NCI-H345 (cell line): Measurements from ENCODE around the gene CHSY3.

ENCODE experiments used
- DNase-seq: peaks from one replicate; lab custom pipeline; 2025; lab: John Stamatoyannopoulos, UW

Gene CHSY3

DNA sequence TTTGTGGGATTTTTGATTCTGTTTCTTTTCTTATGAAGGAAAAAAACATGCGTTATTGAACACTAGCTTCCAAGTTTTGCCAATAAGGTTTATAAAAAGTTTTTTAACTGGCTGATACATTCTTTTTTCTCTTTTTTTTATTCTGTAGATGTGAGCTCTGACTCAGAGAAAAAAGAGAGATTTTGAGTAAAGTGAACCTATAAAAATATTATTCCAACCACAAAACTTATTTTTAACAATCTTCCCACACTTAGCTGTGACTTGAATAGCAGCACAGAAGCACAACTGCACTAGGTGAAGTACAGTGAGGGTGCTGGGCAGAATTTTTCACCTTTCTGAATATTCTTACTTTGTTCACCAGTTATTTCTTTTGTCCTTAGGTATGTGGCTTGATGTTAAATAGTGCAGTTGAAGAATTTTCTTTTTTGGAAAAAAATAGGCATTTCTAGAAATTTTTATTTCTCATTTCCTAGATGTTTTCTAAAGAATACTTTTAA lies 41.6 kb downstream of the CHSY3 start:
- DNase-seq, result no peak

DNA sequence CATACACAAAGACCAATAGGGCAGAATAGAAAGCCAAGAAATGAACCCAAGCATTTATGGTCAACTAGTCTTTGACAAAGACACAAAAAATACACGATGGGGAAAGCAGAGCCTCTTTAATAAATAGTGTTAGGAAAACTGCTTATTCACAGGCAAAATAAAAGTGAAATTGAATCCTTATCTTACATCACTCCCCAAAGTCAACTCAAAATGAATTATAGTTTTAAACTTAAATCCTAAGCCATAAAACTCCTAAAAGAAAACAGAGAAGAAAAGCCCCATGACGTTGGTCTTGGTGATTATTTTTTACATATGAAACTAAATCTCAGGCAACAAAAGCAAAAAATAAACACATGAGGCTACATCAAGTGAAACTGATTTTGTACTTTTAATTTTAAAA lies 46.8 kb downstream of the CHSY3 start:
- no peak for DNase-seq

GRCh38 chr5:129958581-129958980 lies 54.3 kb downstream of the CHSY3 start:
- DNase-seq, result no peak

DNA sequence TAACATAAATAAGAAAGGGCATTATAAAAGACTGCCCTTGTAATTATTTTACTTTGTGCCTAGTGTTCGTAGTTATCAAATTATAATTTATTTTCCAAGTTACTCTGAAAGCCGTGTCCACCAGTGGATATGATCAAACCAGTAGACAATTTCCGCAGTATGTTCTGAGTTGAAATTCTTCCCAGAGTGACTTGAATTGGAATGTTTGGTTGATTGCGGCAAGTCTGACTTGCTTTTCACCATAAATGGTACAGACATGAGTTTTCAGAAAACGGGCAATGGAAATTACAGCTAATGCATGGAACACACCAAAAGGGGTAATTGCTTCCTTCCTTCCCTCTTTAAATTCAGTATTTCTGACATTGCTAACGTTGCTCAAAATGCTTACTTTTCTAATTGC lies 56.6 kb downstream of the CHSY3 start:
- DNase-seq, result no peak

GRCh38 chr5:129962506-129962905 lies 58.2 kb downstream of the CHSY3 start:
- no peak for DNase-seq

DNA sequence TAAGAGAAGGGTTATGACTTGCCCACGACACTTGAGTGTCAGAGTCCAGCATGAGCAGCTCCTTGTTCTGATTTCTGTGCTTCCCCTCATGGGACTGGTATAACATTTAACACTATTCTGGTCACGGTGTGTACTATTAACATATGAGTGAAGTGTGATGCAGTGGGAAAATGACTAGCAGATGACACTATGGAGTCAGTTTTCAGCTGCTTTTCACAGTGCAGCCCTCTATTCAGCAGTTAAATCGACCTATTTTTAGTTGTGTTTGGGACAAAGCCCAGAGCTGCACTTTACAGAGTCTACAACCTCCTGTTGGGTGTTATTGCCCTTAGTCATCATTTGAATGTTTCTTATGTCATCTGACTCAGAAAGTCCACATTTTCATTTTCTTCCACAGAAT lies 59.1 kb downstream of the CHSY3 start:
- DNase-seq, result no peak

DNA sequence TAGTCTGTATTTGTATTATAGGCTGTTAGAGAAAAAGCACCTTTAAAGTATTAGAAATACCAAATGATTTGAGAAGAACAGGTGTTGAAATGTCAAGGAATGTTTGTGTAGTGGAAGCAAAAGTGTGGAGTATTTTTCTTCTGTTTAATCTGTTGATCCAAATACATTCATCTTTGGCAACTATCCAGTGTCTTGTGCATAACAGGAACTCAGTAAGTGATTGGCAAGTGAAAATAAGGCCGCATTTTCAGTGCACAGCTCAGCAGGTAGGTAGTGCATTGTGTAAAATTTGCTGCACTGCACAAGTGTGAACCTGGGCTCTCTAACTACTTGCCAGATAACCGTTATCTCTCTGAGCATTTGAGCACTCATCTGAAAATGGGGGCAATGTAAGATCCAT lies 61.8 kb downstream of the CHSY3 start:
- DNase-seq, result no peak

DNA sequence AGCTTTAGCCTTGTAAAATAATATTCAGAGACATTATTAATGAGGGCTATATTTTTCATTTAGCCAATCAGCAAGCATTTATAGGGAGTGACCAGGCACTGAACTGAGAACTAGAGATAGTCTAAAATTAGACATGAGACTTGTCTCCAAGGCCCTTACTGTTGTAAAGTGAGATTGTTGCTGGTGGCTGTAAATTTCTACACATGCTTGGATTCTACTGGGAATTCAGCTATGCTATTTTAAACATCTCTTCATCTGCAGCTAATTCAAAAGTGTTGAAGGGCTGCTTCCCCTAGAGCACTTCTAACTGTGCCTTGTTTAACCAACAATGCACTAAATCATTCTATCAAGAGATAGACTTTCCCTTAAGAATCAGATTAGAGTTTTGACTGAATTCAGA lies 67.4 kb downstream of the CHSY3 start:
- DNase-seq, result no peak

DNA sequence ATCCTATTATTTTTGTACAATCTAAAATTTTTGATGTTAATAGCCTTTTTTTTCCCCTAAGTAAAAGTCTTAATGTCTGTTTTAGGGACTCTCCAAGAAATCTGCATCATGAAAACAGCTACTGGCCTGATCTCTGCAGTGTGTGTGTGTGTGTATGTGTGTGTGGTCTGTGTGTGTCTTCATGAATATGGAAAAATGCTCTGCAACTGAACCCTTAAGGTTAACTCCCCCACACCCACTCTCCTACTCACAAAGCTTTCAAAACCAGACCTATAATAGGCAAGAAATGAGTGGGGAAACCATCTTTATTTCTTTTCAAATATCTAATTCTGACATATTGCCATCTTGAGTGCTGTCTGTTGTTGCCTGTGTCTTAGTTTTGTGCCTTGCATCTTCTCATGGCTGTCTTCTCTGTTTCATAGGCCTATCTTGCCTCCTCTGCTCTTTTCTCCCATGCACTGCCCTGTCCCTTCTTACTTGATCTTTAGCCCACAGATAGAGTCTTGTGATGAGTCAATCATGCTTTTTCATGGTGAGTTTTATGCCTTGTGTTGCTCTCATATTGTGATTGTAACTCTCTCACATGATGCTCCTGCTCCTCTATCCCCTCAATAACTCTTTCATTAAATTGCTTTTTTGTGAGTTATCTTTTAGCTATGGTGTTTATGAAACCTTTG lies 68.3 kb downstream of the CHSY3 start:
- DNase-seq, result no peak

DNA sequence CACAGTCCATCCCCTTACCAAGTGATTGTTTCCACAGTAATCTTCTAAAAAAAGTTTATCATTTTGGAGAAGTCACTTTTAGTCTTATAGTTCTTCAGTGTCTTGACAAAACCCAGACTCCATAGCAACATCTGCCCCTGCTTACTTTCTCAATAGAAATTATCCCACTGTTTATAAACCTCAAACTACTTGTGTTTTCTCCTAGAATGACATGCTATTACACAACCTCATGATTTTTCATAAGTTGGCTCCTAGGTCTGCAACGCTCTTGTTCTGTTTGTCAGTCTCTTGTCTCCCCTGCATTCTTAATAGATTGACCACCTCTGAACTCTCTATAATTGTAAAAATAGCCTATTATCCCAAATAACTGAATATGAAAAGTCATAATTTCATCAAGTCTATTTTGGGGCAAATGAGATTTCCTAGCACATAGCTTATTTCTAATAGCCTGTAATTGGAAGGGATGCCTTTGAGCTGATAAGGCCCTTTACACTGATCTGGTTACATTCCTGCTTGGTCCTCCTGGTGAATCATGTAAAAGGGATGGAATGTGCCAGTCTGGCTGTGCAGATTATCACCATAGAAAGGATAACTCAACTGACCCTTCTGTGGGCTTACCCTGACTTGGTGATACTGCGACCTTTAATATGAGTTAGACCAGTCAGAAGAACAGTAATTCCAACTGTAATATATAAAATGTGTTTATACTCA lies 69.6 kb downstream of the CHSY3 start:
- DNase-seq, result no peak

DNA sequence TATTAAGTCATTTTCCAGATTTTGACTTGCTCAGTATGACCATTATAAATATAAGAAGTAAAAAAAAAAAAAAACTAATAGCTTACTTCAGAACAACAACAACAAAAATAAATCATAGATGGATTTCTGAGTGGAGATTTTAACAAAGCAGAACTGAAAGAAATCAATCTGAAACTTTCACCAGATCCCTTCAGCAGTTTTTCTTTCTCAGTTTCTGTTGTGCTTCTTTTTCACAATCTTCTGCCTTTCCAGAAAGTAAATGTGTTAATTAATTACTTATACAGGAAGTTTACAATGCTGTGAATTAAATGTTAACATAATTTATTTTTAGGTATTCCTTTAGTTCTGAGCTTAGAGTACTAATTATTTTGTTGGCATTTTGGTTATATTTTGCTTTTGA lies 73.5 kb downstream of the CHSY3 start:
- DNase-seq, result no peak

- no peak for DNase-seq
These were observed 74.0 kb downstream of the CHSY3 start for GRCh38 chr5:129978270-129978669.

- no peak for DNase-seq
These were observed 84.2 kb downstream of the CHSY3 start for GRCh38 chr5:129988453-129988852.

GRCh38 chr5:129991780-129992179 lies 87.5 kb downstream of the CHSY3 start:
- DNase-seq, result no peak

DNA sequence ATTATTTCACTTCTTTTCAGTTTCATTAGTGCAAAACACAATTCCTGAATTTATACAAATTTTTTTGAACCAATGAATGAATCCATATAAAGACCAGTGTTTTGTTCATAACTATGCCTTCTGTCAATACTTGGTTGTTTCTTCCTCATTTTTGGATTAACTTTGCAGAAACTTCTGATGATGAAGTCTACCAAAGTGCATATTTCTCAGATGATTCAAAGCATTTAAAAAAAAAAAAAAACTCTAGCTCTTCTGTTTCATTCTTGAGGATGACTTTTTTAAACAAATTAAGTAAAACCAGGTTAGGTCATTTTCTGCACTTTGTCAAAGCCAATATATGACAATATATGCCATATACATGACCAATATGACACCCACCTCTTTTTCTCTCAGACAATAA lies 92.6 kb downstream of the CHSY3 start:
- DNase-seq, result no peak

DNA sequence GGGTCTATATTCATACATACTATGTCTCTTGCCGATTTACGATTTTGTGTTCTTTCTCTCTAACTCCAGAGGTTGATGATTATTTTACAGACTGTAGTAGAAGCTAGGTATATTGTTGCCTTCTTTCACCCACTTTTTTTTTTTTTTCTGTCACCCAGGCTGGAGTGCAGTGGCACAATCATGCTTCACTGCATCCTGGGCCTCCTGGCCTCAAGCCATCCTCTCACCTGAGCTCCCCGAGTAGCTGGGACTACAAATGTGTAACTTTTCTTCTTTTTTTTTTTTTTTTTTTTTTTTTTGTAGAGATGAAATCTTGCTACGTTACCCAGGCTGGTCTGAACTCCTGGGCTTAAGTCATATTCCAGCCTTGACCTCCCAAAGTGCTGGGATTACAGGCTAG lies 96.2 kb downstream of the CHSY3 start:
- no peak for DNase-seq

GRCh38 chr5:130002183-130002582 lies 97.9 kb downstream of the CHSY3 start:
- no peak for DNase-seq

GRCh38 chr5:130002876-130003275 lies 98.6 kb downstream of the CHSY3 start:
- DNase-seq, result no peak

GRCh38 chr5:130011986-130012385 lies 107.7 kb downstream of the CHSY3 start:
- no peak for DNase-seq

DNA sequence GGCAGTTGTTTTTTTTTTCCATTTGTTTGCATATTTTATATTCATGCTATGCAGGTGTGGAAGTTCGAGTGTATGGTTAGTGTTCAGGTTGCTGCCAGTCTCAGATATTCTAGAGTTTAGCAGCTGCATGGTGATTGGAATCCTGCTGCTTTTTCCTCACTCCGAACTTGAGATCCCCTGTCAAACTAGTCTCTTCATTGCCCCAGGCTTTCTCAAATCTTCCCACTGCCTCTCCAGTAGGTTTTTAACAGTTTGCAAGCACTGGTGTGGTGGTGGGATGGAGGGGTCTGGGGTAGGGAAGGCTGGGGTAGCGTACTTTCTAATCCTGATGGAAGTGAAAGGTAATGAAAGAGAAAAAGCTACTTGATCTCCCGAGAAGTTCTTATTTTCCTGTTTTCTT lies 112.9 kb downstream of the CHSY3 start:
- DNase-seq, result no peak

DNA sequence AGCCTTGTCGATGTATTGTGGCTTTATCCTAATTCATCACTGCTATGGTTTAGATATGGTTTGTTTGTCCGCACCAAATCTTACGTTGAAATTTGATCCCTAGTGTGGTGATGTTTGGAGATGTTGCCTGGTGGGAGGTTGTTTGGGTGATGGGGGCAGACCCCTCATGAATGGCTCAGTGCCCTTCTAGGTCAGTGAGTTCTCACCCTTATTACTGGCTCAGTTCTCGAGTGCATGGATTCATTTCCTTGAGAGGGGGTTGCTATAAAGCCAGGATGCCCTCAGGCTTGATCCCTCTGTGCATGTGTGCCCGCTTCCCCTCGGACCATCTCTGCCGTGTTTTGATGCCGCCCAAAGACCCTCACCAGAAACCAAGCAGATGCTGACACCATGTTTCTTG lies 114.4 kb downstream of the CHSY3 start:
- no peak for DNase-seq

DNA sequence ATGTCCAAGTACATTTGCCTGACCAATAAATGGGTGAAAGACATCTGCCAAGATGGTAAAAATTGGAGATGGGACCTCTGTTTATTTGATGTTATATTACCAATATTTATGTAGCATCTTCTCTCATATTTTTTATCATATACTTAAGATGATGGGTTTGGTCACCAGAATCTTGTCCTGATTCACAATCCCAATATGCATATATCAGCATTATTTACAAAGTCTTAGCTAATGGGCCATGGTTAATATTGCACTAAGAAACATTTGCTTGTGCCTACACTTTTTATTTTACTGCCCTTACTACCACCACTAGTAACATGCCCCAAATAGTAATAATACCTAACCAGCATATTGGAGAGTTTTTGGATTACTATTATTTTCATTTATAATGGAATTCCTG lies 116.7 kb downstream of the CHSY3 start:
- no peak for DNase-seq

DNA sequence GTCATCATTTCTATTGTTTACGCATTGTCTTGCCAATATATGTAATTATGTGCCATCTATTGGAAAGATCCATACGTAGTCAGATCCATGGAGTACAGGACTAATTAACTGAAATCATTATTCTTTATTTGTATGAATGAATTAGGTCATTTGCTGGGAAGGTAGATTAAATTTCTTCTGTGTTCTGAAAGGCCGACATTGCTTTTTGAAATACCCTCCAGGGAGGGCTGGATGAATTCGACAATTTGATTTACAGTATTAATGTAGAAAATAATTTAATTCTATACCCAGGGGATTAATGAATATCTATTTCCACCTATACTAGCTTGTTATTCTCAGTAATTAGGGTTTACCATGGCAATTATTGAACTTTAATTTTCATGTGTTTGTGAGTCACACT lies 117.6 kb downstream of the CHSY3 start:
- no peak for DNase-seq

- DNase-seq, result no peak
These were observed 119.3 kb downstream of the CHSY3 start for GRCh38 chr5:130023604-130024003.
